Activated naive CD4-positive, alpha-beta T cell treated with anti-CD3 and anti-CD28 coated beads for 36 hours (primary cell): Measurements from ENCODE around the gene CEP152. TPM values are rescaled to one million over a fixed set of nuclear protein-coding genes. Genes with fewer than 3 reads are reported as not detected.
A peak's percentile ranks its signal among the peaks of the same experiment; 100 is the strongest.

ENCODE experiments used
- CTCF ChIA-PET: fragments of 350-600 bp; sonication (Branson Sonifier 250); formaldehyde crosslinking; loops from one replicate; lab custom pipeline; 2021; ENCODE audit warnings: antibody characterized with exemption; lab: Charles Lee
- DNase-seq: peaks from one replicate; pipeline ENCODE4 v3.0.0-alpha.2; 2020
- H3K27ac Mint-ChIP-seq: one replicate; pipeline ENCODE4 v1.8.0; 2021; ENCODE audit warnings: mild to moderate bottlenecking, mixed read lengths
- H3K27me3 Mint-ChIP-seq: one replicate; pipeline ENCODE4 v1.8.0; 2021; ENCODE audit warnings: low read depth, mixed read lengths
- H3K36me3 Mint-ChIP-seq: one replicate; pipeline ENCODE4 v1.8.0; 2021; ENCODE audit warnings: low read depth, mixed read lengths
- H3K4me1 Mint-ChIP-seq: one replicate; pipeline ENCODE4 v1.8.0; 2021; ENCODE audit warnings: low read depth, mixed read lengths
- H3K4me3 Mint-ChIP-seq: one replicate; pipeline ENCODE4 v1.8.0; 2021; ENCODE audit warnings: mild to moderate bottlenecking, moderate library complexity, mixed read lengths
- H3K9me3 Mint-ChIP-seq: one replicate; pipeline ENCODE4 v1.8.0; 2021; ENCODE audit warnings: mixed read lengths
- intact Hi-C: fragments of 100-400 bp; cut with micrococcal nuclease; formaldehyde crosslinking; loops from one replicate; pipeline ENCODE4 v1.15.1; 2023
- total RNA-seq, 2 experiments: library from RNA; stranded (reverse); gene quantifications; one replicate each; pipeline ENCODE4 v1.2.3, GENCODE V29; 2021

CEP152 gene
- total RNA-seq, 2 experiments from 2014 or later = 55.1 to 62.0 TPM

- H3K4me1 Mint-ChIP-seq = no peaks in the 10 kb centered on the region
- no peak overlapping the region for H3K27ac Mint-ChIP-seq
- intact Hi-C loops = no loop called here
- H3K9me3 Mint-ChIP-seq = peaks cover 16% of the 10 kb centered on the region
- CTCF ChIA-PET = no interaction called here
- H3K36me3 Mint-ChIP-seq = peaks cover 1% of the 10 kb centered on the region
- no peak for DNase-seq
- H3K27me3 Mint-ChIP-seq = peaks cover 12% of the 10 kb centered on the region
- H3K4me3 Mint-ChIP-seq = no peak overlapping the region
Observed at GRCh38 chr15:48834756-48835155, 23.9 kb upstream of the CEP152 start.

GRCh38 chr15:48833526-48834239, 22.8 kb upstream of the CEP152 start:
- H3K36me3 Mint-ChIP-seq = peaks cover 1% of the 10 kb centered on the region
- H3K4me3 Mint-ChIP-seq = no peak overlapping the region
- no peak overlapping the region for H3K27ac Mint-ChIP-seq
- CTCF ChIA-PET = no interaction called here
- no peak for DNase-seq
- H3K4me1 Mint-ChIP-seq = no peaks in the 10 kb centered on the region
- H3K9me3 Mint-ChIP-seq = peaks cover 16% of the 10 kb centered on the region
- intact Hi-C loops = no loop called here
- H3K27me3 Mint-ChIP-seq = peaks cover 12% of the 10 kb centered on the region

GRCh38 chr15:48832648-48833047, 21.8 kb upstream of the CEP152 start:
- no peak overlapping the region for H3K27ac Mint-ChIP-seq
- no peak for DNase-seq
- CTCF ChIA-PET = no interaction called here
- H3K4me3 Mint-ChIP-seq = no peak overlapping the region
- peaks cover 16% of the 10 kb centered on the region for H3K9me3 Mint-ChIP-seq
- intact Hi-C loops = no loop called here
- no peaks in the 10 kb centered on the region for H3K4me1 Mint-ChIP-seq
- H3K36me3 Mint-ChIP-seq = peaks cover 1% of the 10 kb centered on the region
- peaks cover 12% of the 10 kb centered on the region for H3K27me3 Mint-ChIP-seq

- H3K36me3 Mint-ChIP-seq = peaks cover 1% of the 10 kb centered on the region
- H3K9me3 Mint-ChIP-seq = peaks cover 16% of the 10 kb centered on the region
- intact Hi-C loops = no loop called here
- H3K4me1 Mint-ChIP-seq = peaks cover 8% of the 10 kb centered on the region
- CTCF ChIA-PET = no interaction called here
- no peak overlapping the region for H3K27ac Mint-ChIP-seq
- no peaks in the 10 kb centered on the region for H3K27me3 Mint-ChIP-seq
- DNase-seq = no peak
- H3K4me3 Mint-ChIP-seq = no peak overlapping the region
Observed at GRCh38 chr15:48828906-48829305, 18.0 kb upstream of the CEP152 start.

GRCh38 chr15:48828471-48828870, 17.6 kb upstream of the CEP152 start:
- no peaks in the 10 kb centered on the region for H3K27me3 Mint-ChIP-seq
- no peak overlapping the region for H3K27ac Mint-ChIP-seq
- H3K4me3 Mint-ChIP-seq = no peak overlapping the region
- peaks cover 8% of the 10 kb centered on the region for H3K4me1 Mint-ChIP-seq
- CTCF ChIA-PET = no interaction called here
- intact Hi-C loops = no loop called here
- H3K9me3 Mint-ChIP-seq = peaks cover 11% of the 10 kb centered on the region
- DNase-seq = no peak
- H3K36me3 Mint-ChIP-seq = peaks cover 1% of the 10 kb centered on the region

- Mint-ChIP-seq H3K27ac (no peak overlapping the region), H3K9me3 (no peaks in the 10 kb centered on the region), H3K27me3 (peaks cover 3% of the 10 kb centered on the region), H3K4me3 (no peak overlapping the region), H3K36me3 (no peaks in the 10 kb centered on the region), H3K4me1 (peaks cover 8% of the 10 kb centered on the region)
- intact Hi-C loops = no loop called here
- CTCF ChIA-PET = no interaction called here
- no peak for DNase-seq
Observed at GRCh38 chr15:48825075-48825474, 14.2 kb upstream of the CEP152 start.

GRCh38 chr15:48823706-48824105, 12.8 kb upstream of the CEP152 start:
- no peaks in the 10 kb centered on the region for H3K9me3 Mint-ChIP-seq
- DNase-seq = no peak
- H3K27ac Mint-ChIP-seq = no peak overlapping the region
- peaks cover 3% of the 10 kb centered on the region for H3K27me3 Mint-ChIP-seq
- no peaks in the 10 kb centered on the region for H3K36me3 Mint-ChIP-seq
- H3K4me1 Mint-ChIP-seq = peaks cover 8% of the 10 kb centered on the region
- intact Hi-C loops = no loop called here
- no peak overlapping the region for H3K4me3 Mint-ChIP-seq
- CTCF ChIA-PET = no interaction called here

- CTCF ChIA-PET = no interaction called here
- Mint-ChIP-seq H3K4me3 (no peak overlapping the region), H3K4me1 (peaks cover 8% of the 10 kb centered on the region), H3K27ac (no peak overlapping the region), H3K27me3 (peaks cover 3% of the 10 kb centered on the region), H3K36me3 (no peaks in the 10 kb centered on the region), H3K9me3 (no peaks in the 10 kb centered on the region)
- DNase-seq = no peak
- intact Hi-C loops = no loop called here
Observed at GRCh38 chr15:48823237-48823636, 12.4 kb upstream of the CEP152 start.

GRCh38 chr15:48814286-48814685, 3.4 kb upstream of the CEP152 start:
- DNase-seq = no peak
- CTCF ChIA-PET = interaction anchor here (0.7 kb wide), 1 partner anchor 231 kb away, joined by 8 read pairs; no protein-coding TSS in a partner anchor
- intact Hi-C loops = loop anchor here (5.0 kb wide), 1 partner anchor 637 kb away; the partner anchor contains the start of gene MYEF2

GRCh38 chr15:48811325-48811958, 573 bp upstream of the CEP152 start:
- Mint-ChIP-seq H3K27ac (no peak overlapping the region), H3K27me3 (no peaks in the 10 kb centered on the region), H3K4me3 (peak overlapping the region; percentile 97), H3K4me1 (peaks cover 30% of the 10 kb centered on the region), H3K9me3 (no peaks in the 10 kb centered on the region), H3K36me3 (peaks cover 7% of the 10 kb centered on the region)
- CTCF ChIA-PET = interaction anchor here (0.6 to 0.9 kb wide), 2 partner anchors 10 to 331 kb away, joined by 4 read pairs; no protein-coding TSS in a partner anchor
- intact Hi-C loops = loop anchor here (1.0 to 5.0 kb wide), 11 partner anchors 67 to 1613 kb away; partner anchors contain the start of genes COPS2, DTWD1, DUT and EID1
- DNase-seq = peak; percentile 5

More at GRCh38 chr15:48814286-48814685, 3.4 kb upstream of the CEP152 start:
- no peak overlapping the region for H3K4me3 Mint-ChIP-seq
- no peaks in the 10 kb centered on the region for H3K9me3 Mint-ChIP-seq
- no peaks in the 10 kb centered on the region for H3K27me3 Mint-ChIP-seq
- peaks cover 16% of the 10 kb centered on the region for H3K4me1 Mint-ChIP-seq
- no peak overlapping the region for H3K27ac Mint-ChIP-seq
- peaks cover 5% of the 10 kb centered on the region for H3K36me3 Mint-ChIP-seq

GRCh38 chr15:48806151-48806550, 4.7 kb downstream of the CEP152 start:
- no peaks in the 10 kb centered on the region for H3K9me3 Mint-ChIP-seq
- H3K36me3 Mint-ChIP-seq = peaks cover 33% of the 10 kb centered on the region
- CTCF ChIA-PET = interaction anchor here (0.8 kb wide), 1 partner anchor 10 kb away, joined by 3 read pairs; no protein-coding TSS in a partner anchor
- intact Hi-C loops = no loop called here
- no peaks in the 10 kb centered on the region for H3K27me3 Mint-ChIP-seq
- peak overlapping the region; percentile 33 for H3K4me3 Mint-ChIP-seq
- DNase-seq = no peak
- H3K27ac Mint-ChIP-seq = peak overlapping the region; percentile 21
- H3K4me1 Mint-ChIP-seq = peaks cover 60% of the 10 kb centered on the region

GRCh38 chr15:48805591-48805990, 5.3 kb downstream of the CEP152 start:
- peaks cover 33% of the 10 kb centered on the region for H3K36me3 Mint-ChIP-seq
- intact Hi-C loops = no loop called here
- no peak overlapping the region for H3K4me3 Mint-ChIP-seq
- DNase-seq = no peak
- peaks cover 61% of the 10 kb centered on the region for H3K4me1 Mint-ChIP-seq
- no peak overlapping the region for H3K27ac Mint-ChIP-seq
- CTCF ChIA-PET = no interaction called here
- H3K27me3 Mint-ChIP-seq = no peaks in the 10 kb centered on the region
- no peaks in the 10 kb centered on the region for H3K9me3 Mint-ChIP-seq
